HG02938 (cell line): ENCODE results near the gene SLC26A9.

ENCODE experiments used
- ATAC-seq: cut with Tn5 transposase; IDR thresholded peaks from one replicate; pipeline ENCODE4 v1.9.1; 2021; ENCODE audit warnings: mild to moderate bottlenecking, moderate library complexity; ENCODE audit not compliant: unreplicated experiment

SLC26A9 gene

DNA sequence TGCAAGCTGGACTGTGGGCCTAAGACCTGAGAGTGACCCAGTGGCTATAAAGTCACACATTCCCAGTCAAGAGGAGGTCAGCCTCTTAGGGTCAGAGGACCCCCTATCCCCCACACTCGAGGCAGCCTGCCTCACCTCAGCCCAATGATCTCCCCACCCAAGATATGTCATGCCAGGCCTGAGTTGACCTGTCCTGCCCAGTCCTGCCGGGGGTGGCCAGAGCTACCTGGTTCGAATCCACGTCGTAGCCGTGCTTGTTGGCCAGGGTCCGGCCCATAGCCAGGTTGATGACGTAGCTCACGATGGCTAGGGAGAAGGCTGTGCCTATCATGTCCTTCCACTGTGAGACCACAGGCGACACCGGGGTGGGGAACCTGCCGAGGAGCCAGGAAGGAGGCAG is 15.6 kb downstream of the SLC26A9 start:
- ATAC-seq = no peak

GRCh38 chr1:205927247-205927646 is 16.0 kb downstream of the SLC26A9 start:
- ATAC-seq = no peak

- ATAC-seq = no peak
Observed at GRCh38 chr1:205926636-205927035, 16.6 kb downstream of the SLC26A9 start.

- ATAC-seq = no peak
Observed at GRCh38 chr1:205926213-205926612, 17.0 kb downstream of the SLC26A9 start.

- ATAC-seq = no peak
Observed at GRCh38 chr1:205925736-205926135, 17.5 kb downstream of the SLC26A9 start.

DNA sequence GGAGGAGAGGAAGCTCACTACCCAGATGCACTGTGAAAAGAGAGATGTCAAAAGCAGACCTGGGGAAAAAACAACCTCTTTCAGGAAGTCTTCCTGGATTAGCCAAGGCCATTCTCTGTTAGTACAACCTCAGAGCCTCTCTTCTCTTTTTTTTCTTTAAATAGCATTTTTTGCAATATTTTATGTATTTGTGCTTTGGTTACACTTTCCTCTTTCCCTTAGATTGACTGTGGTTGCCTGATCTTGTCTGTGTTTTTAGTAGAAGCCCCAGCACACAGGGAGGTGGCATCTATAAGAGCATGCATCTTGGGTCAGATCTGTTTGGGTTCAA is 18.8 kb downstream of the SLC26A9 start:
- ATAC-seq = no peak

- ATAC-seq = no peak
Observed at GRCh38 chr1:205923651-205924459, 19.4 kb downstream of the SLC26A9 start.

GRCh38 chr1:205922806-205923205 is 20.4 kb downstream of the SLC26A9 start:
- ATAC-seq = no peak

DNA sequence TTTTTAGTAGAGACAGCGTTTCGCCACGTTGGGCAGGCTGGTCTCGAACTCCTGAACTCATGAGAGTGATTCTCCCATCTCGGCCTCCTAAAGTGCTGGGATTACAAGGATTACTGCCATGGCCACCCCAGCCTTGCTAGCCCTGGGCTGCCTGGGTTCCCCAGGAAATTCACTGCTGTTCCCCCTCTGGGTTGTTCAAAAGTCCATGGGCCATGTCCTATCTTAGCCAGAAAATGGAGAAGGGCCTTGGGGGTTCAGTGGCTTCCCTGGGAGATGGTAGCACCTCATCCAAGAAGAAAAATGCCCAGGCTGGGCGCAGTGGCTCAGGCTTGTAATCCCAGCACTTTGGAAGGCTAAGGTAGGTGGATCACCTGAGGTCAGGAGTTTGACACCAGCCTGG is 20.9 kb downstream of the SLC26A9 start:
- ATAC-seq = no peak

GRCh38 chr1:205921570-205921909 is 21.7 kb downstream of the SLC26A9 start:
- ATAC-seq = no peak

DNA sequence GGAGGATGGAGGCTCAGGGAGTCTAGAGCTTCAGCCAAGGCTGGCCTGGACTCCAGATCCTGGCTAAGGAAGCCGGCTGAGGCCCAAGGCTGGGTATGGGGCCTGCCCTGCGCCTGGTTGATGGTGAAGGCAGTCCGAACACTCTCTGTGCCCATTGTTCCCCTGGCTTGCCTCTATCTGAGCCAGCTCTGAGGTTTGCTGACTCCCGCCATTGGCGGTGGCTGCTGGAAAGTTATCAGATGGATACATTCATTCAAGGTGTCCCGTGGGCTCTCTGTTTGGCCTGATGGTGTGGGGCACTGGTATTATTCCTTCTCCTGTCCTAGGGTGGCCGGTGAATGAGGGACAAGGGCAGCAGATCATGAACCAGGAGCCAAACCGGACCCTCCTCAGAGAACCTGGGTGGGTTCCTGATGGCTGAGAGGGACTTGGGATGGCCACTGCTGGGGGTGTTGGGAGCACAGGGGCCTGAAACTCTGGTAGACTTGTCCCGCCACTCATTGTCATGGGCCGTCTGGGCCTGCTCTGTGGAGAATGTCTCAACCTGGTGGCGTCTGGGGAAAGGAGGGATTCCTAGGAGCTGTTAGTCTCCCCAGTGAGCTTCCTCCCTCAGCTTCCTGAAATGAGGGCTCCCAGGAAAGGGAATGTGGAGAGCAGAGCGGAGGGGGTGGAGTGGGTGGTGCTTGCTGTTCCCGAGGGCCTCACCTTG is 22.2 kb downstream of the SLC26A9 start:
- ATAC-seq = no peak

DNA sequence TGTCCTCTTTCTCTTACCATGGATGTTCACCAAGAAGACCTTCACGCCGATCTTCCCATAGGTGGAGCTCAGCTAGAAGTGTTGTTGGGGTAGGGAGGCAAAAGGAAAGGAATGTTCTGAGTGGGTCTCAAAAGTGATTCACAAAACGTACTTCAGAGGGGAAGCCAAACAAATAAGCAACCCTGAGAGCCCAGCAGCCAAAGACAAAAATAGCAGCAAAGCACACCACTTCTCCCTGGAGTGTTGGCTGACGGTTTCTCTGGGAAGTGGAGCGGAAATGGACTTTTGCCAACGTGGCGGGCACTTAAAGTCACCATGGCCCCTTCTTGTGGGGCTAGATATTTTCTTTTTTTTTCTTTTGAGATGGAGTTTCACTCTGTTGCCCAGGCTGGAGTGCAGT is 23.1 kb downstream of the SLC26A9 start:
- no peak for ATAC-seq

DNA sequence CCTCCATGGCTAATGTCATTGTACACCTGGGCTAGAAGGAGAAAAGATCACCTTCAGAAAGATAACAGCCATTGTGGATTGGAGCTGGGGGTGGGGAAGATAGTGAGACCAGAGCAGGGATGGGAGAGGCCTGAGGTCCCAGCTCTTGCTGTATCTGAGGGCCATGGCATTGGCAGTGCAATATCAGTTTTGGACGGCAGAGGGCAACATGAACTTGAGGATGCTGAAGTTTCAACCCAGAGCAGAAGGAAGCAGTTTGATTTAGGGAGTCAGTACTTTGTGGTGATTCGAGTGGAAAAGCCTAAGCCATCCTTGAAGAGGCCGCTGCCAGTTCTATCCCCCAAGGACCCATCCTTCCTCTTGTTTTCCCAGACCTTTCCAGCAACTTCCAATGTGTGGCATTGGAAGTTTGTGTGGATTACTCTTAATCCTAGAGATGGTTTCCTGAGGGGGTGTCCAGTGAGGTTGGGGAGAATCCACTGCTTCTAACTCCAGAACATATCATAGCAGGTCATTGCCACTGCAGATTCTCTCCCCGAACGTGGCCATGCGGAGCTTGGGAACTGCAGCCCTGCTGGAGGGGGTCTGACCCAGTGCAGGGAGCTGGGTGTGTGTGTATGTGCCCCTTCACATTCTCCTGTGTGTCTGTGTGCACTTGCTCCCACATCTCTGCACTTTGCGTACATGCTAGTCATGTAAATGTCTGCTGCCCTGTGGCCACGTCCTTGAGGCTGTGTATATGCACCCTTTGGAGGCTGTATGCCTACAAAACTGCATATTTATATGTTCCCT is 24.1 kb downstream of the SLC26A9 start:
- no peak for ATAC-seq

- ATAC-seq = no peak
Observed at GRCh38 chr1:205917466-205918238, 25.6 kb downstream of the SLC26A9 start.

GRCh38 chr1:205916541-205916940 is 26.7 kb downstream of the SLC26A9 start:
- ATAC-seq = no peak

DNA sequence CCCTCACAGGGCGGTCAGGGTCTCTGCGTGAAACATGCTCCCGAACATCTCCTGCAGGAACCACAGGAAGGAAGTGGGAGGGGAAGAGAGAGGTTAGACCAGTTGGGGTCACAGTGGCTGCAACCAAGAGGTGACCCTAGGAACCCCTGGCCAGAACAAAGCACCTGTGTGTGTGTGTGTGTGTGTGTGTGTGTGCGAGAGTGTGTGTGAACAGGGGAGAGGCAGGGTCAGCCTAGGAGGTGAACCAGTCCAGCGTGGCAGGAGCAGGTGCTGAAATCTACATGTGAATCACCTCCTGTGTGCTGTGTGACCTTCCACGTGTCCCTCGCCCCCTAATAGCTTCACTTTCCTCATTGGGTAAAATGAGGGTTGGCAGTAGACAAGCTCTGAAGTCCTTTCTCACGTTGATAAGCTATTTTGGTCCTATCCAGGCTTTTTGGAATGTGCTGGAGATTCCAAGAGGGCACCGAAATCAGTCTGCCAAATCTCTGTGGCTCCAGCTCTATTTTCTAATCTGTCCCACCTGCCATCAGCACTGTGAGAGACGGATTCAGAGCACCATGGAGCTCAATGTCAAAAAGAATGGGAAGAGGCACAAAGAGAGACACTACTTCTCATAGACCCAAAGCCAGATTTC is 27.8 kb downstream of the SLC26A9 start:
- no peak for ATAC-seq

DNA sequence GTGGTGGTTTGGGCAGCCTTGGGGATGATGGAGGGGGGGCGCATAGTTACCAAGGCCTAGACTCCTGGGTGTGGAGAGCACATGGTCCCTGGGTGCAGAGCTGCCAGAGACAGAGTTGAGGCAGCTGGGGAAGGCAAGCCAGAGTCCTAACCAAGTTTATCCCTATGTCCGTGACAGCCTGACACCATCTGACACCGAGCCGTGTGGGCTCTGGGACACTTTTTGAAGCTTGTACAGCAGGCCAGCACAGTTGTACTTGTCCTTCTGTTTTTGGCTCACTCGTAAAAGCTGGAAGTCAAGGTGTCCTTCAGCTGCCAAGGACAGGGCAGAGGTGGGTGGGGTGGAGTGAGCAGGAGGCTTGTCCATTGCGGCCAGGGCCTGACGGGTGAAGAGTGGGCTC is 28.5 kb downstream of the SLC26A9 start:
- ATAC-seq = no peak

DNA sequence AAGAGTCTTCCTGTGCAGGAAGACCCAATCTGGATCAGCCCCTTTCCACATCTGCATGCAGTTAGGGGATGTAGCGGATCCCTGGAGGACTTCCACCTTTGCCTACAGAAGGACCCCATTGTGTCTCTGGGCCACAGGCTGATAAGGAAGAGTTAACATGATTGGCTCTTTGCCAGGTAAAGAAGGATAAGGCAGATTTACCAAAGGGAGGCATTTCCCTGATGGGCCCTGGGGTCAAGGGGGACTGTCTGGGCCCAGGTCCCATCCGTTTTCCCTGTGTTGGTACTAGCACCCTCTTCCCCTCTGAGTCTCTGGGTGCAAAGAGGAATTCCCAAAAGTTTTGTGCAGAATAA is 29.1 kb downstream of the SLC26A9 start:
- ATAC-seq = no peak

DNA sequence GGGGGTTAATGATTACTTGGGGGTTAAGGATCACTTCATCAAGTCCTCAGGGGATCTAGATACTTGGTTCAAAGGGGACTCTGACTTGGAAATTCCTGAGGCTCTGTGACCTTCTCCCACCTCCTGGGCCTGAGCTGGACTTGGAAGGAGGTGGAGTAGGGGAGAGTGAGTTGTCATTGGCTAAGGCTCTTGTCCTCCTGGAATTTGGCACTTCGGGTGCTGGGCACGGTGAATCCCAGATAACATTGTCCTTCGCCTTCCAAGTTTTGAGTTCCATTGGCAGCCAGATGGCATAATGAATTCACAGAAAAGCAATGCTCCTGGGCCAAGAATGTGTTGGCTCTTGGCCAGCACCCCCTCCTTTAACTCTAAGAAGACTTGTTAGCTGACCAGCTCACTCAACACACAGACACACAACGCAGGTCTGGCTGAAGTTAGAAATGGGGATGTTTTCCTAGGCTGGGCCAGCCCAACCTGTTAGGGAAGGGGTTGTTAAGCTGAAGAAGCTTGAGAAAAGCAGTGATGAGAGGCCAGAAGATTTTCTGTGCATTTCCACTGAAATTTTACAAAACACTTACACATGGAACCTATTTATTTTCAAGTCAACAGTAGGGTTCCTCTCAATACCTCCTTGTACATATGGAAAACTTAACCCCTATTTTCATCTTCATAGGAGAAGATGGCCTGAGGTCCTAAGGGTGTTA is 29.7 kb downstream of the SLC26A9 start:
- no peak for ATAC-seq

- no peak for ATAC-seq
Observed at GRCh38 chr1:205907794-205908193, 35.5 kb downstream of the SLC26A9 start.
